ENCODE data around the gene CAV3. TPM values are rescaled to one million over a fixed set of nuclear protein-coding genes. Genes with fewer than 3 reads are reported as not detected.

CAV3 gene
- total RNA-seq, 2 experiments from 2014 or later, result not detected

GRCh38 chr3:8743021-8743601 is 9.5 kb downstream of the CAV3 start:
- no peaks in the 10 kb centered on the region for H3K36me3 ChIP-seq (ENCODE audit: insufficient read depth, low read length)
- Mint-ChIP-seq H3K4me3 (no peak overlapping the region), H3K27ac (no peak overlapping the region), H3K36me3 (ENCODE audit: low read depth) (no peaks in the 10 kb centered on the region), H3K4me1 (ENCODE audit: low read depth) (no peaks in the 10 kb centered on the region), H3K27me3 (peaks cover 8% of the 10 kb centered on the region), H3K9me3 (no peaks in the 10 kb centered on the region)
- intact Hi-C loops (cut with DNase I, micrococcal nuclease), result no loop called here
- DNase-seq (no peak), ATAC-seq (ENCODE audit: poor library complexity) (no peak)
- POLR2A ChIA-PET, result no interaction called here
- TF ChIP-seq CTCF (IDR thresholded peaks at IDR 0.05), result no peak
- CTCF ChIA-PET, result no interaction called here
- H3K27me3 ChIP-seq (ENCODE audit: control insufficient read depth in 1 of 2, insufficient read depth in 2 of 2, low read length in 2 of 2), result no peaks in the 10 kb centered on the region
- H3K9me3 ChIP-seq (ENCODE audit: control insufficient read depth in 1 of 2, insufficient read depth in 1 of 2, low read length in 2 of 2), result peaks cover 0 to 9% of the 10 kb centered on the region in 2 experiments
- H3K27ac ChIP-seq (ENCODE audit: low read depth in 1 of 2, low read length in 2 of 2), result no peak overlapping the region
- H3K4me1 ChIP-seq (ENCODE audit: insufficient read depth, low read length), result no peaks in the 10 kb centered on the region
- no peak overlapping the region for H3K4me3 ChIP-seq (ENCODE audit: low read length)

- Histone ChIP-seq H3K27me3 (ENCODE audit: control insufficient read depth in 1 of 2, insufficient read depth in 2 of 2, low read length in 2 of 2) (no peaks in the 10 kb centered on the region), H3K9me3 (ENCODE audit: control insufficient read depth in 1 of 2, insufficient read depth in 1 of 2, low read length in 2 of 2) (peaks cover 0 to 9% of the 10 kb centered on the region in 2 experiments), H3K4me1 (ENCODE audit: insufficient read depth, low read length) (no peaks in the 10 kb centered on the region), H3K4me3 (ENCODE audit: low read length) (no peak overlapping the region), H3K27ac (ENCODE audit: low read depth in 1 of 2, low read length in 2 of 2) (no peak overlapping the region), H3K36me3 (ENCODE audit: insufficient read depth, low read length) (no peaks in the 10 kb centered on the region)
- Mint-ChIP-seq H3K27me3 (peaks cover 4% of the 10 kb centered on the region), H3K36me3 (ENCODE audit: low read depth) (no peaks in the 10 kb centered on the region), H3K27ac (no peak overlapping the region), H3K4me1 (ENCODE audit: low read depth) (no peaks in the 10 kb centered on the region), H3K4me3 (no peak overlapping the region), H3K9me3 (no peaks in the 10 kb centered on the region)
- TF ChIP-seq CTCF (IDR thresholded peaks at IDR 0.05), result no peak
- no peak for DNase-seq
- CTCF ChIA-PET, result interaction anchor here (0.5 kb wide), 1 partner anchor 54 kb away, joined by 4 read pairs; no protein-coding TSS in a partner anchor
- intact Hi-C loops (cut with DNase I, micrococcal nuclease), result no loop called here
- no peak for ATAC-seq (ENCODE audit: poor library complexity)
- POLR2A ChIA-PET, result no interaction called here
These were observed 10.3 kb downstream of the CAV3 start for GRCh38 chr3:8743911-8744310.

GRCh38 chr3:8745619-8746370 is 12.2 kb downstream of the CAV3 start:
- Histone ChIP-seq H3K27ac (ENCODE audit: low read depth in 1 of 2, low read length in 2 of 2) (no peak overlapping the region), H3K4me1 (ENCODE audit: insufficient read depth, low read length) (no peaks in the 10 kb centered on the region), H3K9me3 (ENCODE audit: control insufficient read depth in 1 of 2, insufficient read depth in 1 of 2, low read length in 2 of 2) (peaks cover 0 to 9% of the 10 kb centered on the region in 2 experiments), H3K36me3 (ENCODE audit: insufficient read depth, low read length) (no peaks in the 10 kb centered on the region), H3K4me3 (ENCODE audit: low read length) (no peak overlapping the region), H3K27me3 (ENCODE audit: control insufficient read depth in 1 of 2, insufficient read depth in 2 of 2, low read length in 2 of 2) (no peaks in the 10 kb centered on the region)
- no peaks in the 10 kb centered on the region for H3K4me1 Mint-ChIP-seq (ENCODE audit: low read depth)
- ChIA-PET POLR2A (no interaction called here), CTCF (no interaction called here)
- H3K27ac Mint-ChIP-seq, result no peak overlapping the region
- no peak overlapping the region for H3K4me3 Mint-ChIP-seq
- TF ChIP-seq CTCF (IDR thresholded peaks at IDR 0.05), result no peak
- H3K36me3 Mint-ChIP-seq (ENCODE audit: low read depth), result no peaks in the 10 kb centered on the region
- ATAC-seq (ENCODE audit: poor library complexity) (no peak), DNase-seq (no peak)
- intact Hi-C loops (cut with DNase I, micrococcal nuclease), result no loop called here
- no peaks in the 10 kb centered on the region for H3K9me3 Mint-ChIP-seq
- H3K27me3 Mint-ChIP-seq, result peaks cover 4% of the 10 kb centered on the region

Measured in CD4-positive, alpha-beta T cell (primary cell).